Fibroblast of lung (primary cell): ENCODE measurements around the gene COL18A1.
A peak's percentile ranks its signal among the peaks of the same experiment; 100 is the strongest.

Source experiments
- CTCF ChIP-seq, 2 donors: IDR thresholded peaks in 1 of 2; conservative IDR thresholded peaks in 1 of 2; 1 replicate in 1 of 2; 2 replicates in 1 of 2; pipeline ENCODE4 v1.5.1; 2011 to 2012; ENCODE audit warnings: low read length in 2 of 2, control low read depth in 1 of 2, inconsistent platforms in 1 of 2, low read depth in 1 of 2, mild to moderate bottlenecking in 1 of 2
- EZH2 ChIP-seq: IDR thresholded peaks from 2 replicates; pipeline ENCODE4 v1.5.1; 2012; ENCODE audit warnings: low read length, control low read depth, mild to moderate bottlenecking; ENCODE audit errors: missing control alignments

GRCh38 chr21:45366931-45367401 lies 38.0 kb upstream of the COL18A1 start:
- TF ChIP-seq CTCF (conservative IDR thresholded peaks at IDR 0.05 in 1 of 2, IDR thresholded peaks at IDR 0.05 in 1 of 2; ENCODE audit: low read depth in 1 of 2, low read length in 2 of 2): peak in 1 of 2 donors; percentile 29
- no peak for TF ChIP-seq EZH2
